Measurements from ENCODE around the gene MAMDC4.

MAMDC4 gene

DNA sequence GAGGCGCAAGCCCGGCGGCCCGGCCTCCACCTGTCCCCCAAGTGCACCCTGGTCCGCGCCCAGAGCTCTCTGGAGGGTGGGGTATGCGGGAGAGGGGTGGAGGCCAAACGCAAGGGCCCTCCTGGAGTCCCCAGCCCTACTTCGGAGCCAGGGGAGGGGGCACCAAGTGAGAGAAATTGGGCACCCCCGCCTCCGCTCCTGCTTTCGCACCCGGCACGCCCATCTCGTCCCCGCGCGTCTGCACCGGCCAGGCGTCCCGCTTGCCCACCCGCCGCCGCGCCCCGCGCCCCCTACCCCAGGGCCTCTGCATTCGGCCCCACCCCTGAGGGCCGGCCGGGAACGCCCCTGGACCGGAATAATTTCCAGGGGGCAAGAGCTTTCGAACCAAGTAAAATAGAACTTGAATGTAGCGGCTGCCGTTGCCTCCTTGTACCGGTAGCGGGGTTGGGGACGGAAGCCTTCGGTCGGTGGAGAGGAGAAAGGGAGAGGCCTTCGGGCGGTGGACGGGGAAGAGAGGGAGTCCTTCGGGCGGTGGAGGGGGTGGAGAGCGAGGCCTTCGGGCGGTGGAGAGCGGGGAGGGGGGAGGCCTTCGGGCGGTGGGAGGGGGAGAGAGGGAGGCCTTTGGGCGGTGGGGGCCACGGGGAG is 3.6 kb upstream of the MAMDC4 start (continued):
- TF ChIP-seq, protein P1, sequence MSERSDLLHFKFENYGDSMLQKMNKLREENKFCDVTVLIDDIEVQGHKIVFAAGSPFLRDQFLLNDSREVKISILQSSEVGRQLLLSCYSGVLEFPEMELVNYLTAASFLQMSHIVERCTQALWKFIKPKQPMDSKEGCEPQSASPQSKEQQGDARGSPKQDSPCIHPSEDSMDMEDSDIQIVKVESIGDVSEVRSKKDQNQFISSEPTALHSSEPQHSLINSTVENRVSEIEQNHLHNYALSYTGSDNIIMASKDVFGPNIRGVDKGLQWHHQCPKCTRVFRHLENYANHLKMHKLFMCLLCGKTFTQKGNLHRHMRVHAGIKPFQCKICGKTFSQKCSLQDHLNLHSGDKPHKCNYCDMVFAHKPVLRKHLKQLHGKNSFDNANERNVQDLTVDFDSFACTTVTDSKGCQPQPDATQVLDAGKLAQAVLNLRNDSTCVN (tag by site-specific recombination; optimal IDR thresholded peaks at IDR 0.05) = peak; percentile 80
- TF ChIP-seq HOXC10 (CRISPR knock-in tag; IDR thresholded peaks at IDR 0.05) = no peak
- TF ChIP-seq, protein P2, sequence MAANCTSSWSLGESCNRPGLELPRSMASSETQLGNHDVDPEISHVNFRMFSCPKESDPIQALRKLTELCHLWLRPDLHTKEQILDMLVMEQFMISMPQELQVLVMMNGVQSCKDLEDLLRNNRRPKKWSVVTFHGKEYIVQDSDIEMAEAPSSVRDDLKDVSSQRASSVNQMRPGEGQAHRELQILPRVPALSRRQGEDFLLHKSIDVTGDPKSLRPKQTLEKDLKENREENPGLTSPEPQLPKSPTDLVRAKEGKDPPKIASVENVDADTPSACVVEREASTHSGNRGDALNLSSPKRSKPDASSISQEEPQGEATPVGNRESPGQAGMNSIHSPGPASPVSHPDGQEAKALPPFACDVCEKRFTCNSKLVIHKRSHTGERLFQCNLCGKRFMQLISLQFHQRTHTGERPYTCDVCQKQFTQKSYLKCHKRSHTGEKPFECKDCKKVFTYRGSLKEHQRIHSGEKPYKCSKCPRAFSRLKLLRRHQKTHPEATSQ (tag by site-specific recombination; IDR thresholded peaks at IDR 0.05) = no peak
- peak; percentile 92 for TF ChIP-seq KLF1 (tag by site-specific recombination; IDR thresholded peaks at IDR 0.05)
- TF ChIP-seq ZNF341 (tag by site-specific recombination; IDR thresholded peaks at IDR 0.05; ENCODE audit: low read depth) = peak; percentile 7; the same call in 1 of the 2 replicates
- TF ChIP-seq, protein P3, sequence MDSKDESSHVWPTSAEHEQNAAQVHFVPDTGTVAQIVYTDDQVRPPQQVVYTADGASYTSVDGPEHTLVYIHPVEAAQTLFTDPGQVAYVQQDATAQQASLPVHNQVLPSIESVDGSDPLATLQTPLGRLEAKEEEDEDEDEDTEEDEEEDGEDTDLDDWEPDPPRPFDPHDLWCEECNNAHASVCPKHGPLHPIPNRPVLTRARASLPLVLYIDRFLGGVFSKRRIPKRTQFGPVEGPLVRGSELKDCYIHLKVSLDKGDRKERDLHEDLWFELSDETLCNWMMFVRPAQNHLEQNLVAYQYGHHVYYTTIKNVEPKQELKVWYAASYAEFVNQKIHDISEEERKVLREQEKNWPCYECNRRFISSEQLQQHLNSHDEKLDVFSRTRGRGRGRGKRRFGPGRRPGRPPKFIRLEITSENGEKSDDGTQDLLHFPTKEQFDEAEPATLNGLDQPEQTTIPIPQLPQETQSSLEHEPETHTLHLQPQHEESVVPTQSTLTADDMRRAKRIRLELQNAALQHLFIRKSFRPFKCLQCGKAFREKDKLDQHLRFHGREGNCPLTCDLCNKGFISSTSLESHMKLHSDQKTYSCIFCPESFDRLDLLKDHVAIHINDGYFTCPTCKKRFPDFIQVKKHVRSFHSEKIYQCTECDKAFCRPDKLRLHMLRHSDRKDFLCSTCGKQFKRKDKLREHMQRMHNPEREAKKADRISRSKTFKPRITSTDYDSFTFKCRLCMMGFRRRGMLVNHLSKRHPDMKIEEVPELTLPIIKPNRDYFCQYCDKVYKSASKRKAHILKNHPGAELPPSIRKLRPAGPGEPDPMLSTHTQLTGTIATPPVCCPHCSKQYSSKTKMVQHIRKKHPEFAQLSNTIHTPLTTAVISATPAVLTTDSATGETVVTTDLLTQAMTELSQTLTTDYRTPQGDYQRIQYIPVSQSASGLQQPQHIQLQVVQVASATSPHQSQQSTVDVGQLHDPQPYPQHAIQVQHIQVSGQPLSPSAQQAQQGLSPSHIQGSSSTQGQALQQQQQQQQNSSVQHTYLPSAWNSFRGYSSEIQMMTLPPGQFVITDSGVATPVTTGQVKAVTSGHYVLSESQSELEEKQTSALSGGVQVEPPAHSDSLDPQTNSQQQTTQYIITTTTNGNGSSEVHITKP (tag by site-specific recombination; IDR thresholded peaks at IDR 0.05) = peak; percentile 50; the same call in 1 of the 2 replicates
- no peak for TF ChIP-seq GLI4 (tag by site-specific recombination; IDR thresholded peaks at IDR 0.05)
- 0 out of 2 replicates have a peak, but pooled peaks have one; percentile 0 for TF ChIP-seq BCL11A (tag by site-specific recombination; IDR thresholded peaks at IDR 0.05; ENCODE audit: low read depth)
- TF ChIP-seq GLI2 (tag by site-specific recombination; IDR thresholded peaks at IDR 0.05; ENCODE audit: borderline replicate concordance, low read depth) = no peak
- TF ChIP-seq ZBTB8A (tag by site-specific recombination; IDR thresholded peaks at IDR 0.05) = peak; percentile 48
- 0 out of 2 replicates have a peak, but pooled peaks have one; percentile 44 for TF ChIP-seq ZNF423 (tag by site-specific recombination; IDR thresholded peaks at IDR 0.05)
- TF ChIP-seq GLIS1 (tag by site-specific recombination; IDR thresholded peaks at IDR 0.05) = peak; percentile 74
- peak; percentile 16 for TF ChIP-seq SP3 (tag by site-specific recombination; IDR thresholded peaks at IDR 0.05)
- TF ChIP-seq ZNF76 (tag by site-specific recombination; IDR thresholded peaks at IDR 0.05; ENCODE audit: borderline replicate concordance, low read depth) = peak; percentile 82; the same call in 1 of the 2 replicates
- peak; percentile 70 for TF ChIP-seq KLF9 (tag by site-specific recombination; IDR thresholded peaks at IDR 0.05; ENCODE audit: low read depth)

DNA sequence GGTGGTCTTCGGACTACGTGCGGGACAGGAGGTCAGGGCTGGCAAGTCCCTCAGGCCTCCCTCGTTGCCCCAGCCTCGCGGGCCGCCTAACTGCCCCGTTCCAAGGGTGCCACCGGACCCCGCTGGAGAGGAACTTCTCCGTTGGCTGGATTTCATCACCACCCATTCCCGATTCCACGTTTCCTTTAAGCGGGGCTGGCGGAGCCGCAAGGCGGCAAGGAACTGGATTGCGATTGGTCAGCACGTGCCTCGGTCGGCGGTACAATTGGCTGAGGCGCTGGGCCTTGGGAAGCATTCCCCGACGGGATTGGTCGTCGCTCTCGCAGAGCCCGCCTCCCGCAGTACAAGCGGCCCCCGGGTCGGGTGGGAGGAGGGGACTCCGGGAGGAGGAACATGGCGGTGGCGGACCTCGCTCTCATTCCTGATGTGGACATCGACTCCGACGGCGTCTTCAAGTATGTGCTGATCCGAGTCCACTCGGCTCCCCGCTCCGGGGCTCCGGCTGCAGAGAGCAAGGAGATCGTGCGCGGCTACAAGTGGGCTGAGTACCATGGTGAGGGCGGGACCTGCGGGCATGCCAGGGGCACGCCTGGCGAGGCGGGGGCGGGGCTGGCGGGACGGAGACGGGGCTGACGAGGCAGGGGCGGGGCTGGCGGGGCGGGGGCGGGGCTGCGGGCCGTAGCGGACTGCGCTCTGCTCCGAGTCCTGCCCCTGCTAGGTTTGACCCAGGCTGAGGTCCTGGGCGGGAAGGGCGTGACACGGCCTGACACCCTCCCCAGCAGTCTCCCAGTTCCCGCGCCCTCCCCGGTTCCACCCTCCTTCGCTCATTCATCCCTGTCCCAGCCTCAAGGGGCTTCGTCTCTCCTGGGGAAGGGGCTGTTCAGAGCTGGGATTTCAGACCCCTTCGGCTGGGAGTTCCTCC is 2.8 kb upstream of the MAMDC4 start, which contains the start of gene PHPT1:
PHPT1 (plus strand) TSS at position 372 of the 922 bp plus-strand sequence; CDS start at position 394, 22 bp downstream.
- Histone ChIP-seq H3K4me3 (ENCODE audit: low read depth, low read length) (peak within 1 kb of the TSS; percentile 86), H3K4me1 (ENCODE audit: control insufficient read depth, insufficient read depth, low read length) (0 out of 2 replicates have a peak, but pooled peaks cover 4% of the 10 kb centered on the region), H3K9me3 (ENCODE audit: control insufficient read depth, insufficient read depth, low read depth, low read length) (no peaks in the 10 kb centered on the region), H3K36me3 (ENCODE audit: control insufficient read depth in 2 of 2, insufficient read depth in 1 of 2, low read length in 2 of 2) (peaks cover 0 to 27% of the 10 kb centered on the region in 2 experiments; a peak in 1 of 3 replicates), H3K27ac (ENCODE audit: extremely low read depth, low read depth, low read length) (peak within 1 kb of the TSS; percentile 94)
- ChIA-PET POLR2A (interaction anchor here (0.6 to 1.8 kb wide), 4 partner anchors 9 to 52 kb away, joined by 3 to 5 read pairs (median 4); partner anchors contain the start of gene EDF1), CTCF (no interaction called here)
- no peak for TF ChIP-seq ZNF16 (tag by site-specific recombination; IDR thresholded peaks at IDR 0.05; ENCODE audit: low read depth)
- no peak for TF ChIP-seq ZNF777 (tag by site-specific recombination; IDR thresholded peaks at IDR 0.05; ENCODE audit: borderline replicate concordance)
- TF ChIP-seq, protein P4, sequence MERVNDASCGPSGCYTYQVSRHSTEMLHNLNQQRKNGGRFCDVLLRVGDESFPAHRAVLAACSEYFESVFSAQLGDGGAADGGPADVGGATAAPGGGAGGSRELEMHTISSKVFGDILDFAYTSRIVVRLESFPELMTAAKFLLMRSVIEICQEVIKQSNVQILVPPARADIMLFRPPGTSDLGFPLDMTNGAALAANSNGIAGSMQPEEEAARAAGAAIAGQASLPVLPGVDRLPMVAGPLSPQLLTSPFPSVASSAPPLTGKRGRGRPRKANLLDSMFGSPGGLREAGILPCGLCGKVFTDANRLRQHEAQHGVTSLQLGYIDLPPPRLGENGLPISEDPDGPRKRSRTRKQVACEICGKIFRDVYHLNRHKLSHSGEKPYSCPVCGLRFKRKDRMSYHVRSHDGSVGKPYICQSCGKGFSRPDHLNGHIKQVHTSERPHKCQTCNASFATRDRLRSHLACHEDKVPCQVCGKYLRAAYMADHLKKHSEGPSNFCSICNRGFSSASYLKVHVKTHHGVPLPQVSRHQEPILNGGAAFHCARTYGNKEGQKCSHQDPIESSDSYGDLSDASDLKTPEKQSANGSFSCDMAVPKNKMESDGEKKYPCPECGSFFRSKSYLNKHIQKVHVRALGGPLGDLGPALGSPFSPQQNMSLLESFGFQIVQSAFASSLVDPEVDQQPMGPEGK (tag by site-specific recombination; IDR thresholded peaks at IDR 0.05) = peak; percentile 90
- no peak for TF ChIP-seq ZNF223 (tag by site-specific recombination; IDR thresholded peaks at IDR 0.05)
- TF ChIP-seq ZNF169 (tag by site-specific recombination; IDR thresholded peaks at IDR 0.05) = no peak
- peak; percentile 76 for TF ChIP-seq GLIS2 (tag by site-specific recombination; IDR thresholded peaks at IDR 0.05)
- TF ChIP-seq KLF7 (tag by site-specific recombination; IDR thresholded peaks at IDR 0.05; ENCODE audit: borderline replicate concordance) = no peak; the same call in 1 of the 2 replicates
- TF ChIP-seq, protein P5, sequence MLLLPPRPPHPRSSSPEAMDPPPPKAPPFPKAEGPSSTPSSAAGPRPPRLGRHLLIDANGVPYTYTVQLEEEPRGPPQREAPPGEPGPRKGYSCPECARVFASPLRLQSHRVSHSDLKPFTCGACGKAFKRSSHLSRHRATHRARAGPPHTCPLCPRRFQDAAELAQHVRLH (tag by site-specific recombination; IDR thresholded peaks at IDR 0.05) = no peak
- no peak for TF ChIP-seq ZNF837 (tag by site-specific recombination; IDR thresholded peaks at IDR 0.05)
- TF ChIP-seq ZNF146 (tag by site-specific recombination; IDR thresholded peaks at IDR 0.05) = no peak
- no peak for TF ChIP-seq ZNF175 (tag by site-specific recombination; IDR thresholded peaks at IDR 0.05)
- no peak for TF ChIP-seq MZF1 (tag by site-specific recombination; IDR thresholded peaks at IDR 0.05; ENCODE audit: borderline replicate concordance)
